Neural cell (in vitro differentiated cells): Measurements from ENCODE around the gene MAGEA8.

Experiments
- CTCF ChIP-seq: fragments of 450-650 bp; IDR thresholded peaks from 2 replicates; pipeline ENCODE4 v1.5.1; 2014; ENCODE audit warnings: antibody characterized with exemption, mild to moderate bottlenecking, moderate library complexity; ENCODE audit not compliant: poor library complexity, severe bottlenecking
- EP300 ChIP-seq: fragments of 450-650 bp; conservative IDR thresholded peaks from 2 replicates; pipeline ENCODE4 v1.6.1; 2014; ENCODE audit warnings: antibody characterized with exemption, mild to moderate bottlenecking, moderate library complexity; ENCODE audit not compliant: poor library complexity, severe bottlenecking
- SMC3 ChIP-seq: fragments of 450-650 bp; conservative IDR thresholded peaks from 2 replicates; pipeline ENCODE4 v1.6.1; 2014; ENCODE audit warnings: antibody characterized with exemption, mild to moderate bottlenecking, moderate library complexity; ENCODE audit not compliant: poor library complexity

DNA sequence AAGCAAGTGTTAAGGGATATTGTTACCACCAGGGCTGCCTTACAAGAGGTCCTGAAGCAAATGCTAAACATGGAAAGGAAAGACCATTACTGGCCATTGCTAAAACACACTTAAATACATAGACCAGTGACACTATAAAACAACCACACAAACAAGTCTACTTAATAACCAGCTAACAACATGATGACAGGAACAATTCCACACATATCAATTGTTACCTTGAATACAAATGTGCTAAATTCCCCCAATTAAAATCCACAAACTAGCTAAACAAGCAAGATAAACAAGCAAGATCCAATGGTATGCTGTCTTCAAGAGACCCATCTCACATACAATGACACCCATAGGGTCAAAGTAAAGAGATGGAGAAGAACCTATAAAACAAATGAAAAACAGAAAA, 20.5 kb upstream of the MAGEA8 start:
- TF ChIP-seq EP300 (no peak), CTCF (no peak), SMC3 (no peak)
